ENCODE measurements around the gene GPR35. TPM values are rescaled to one million over a fixed set of nuclear protein-coding genes. Genes with fewer than 3 reads are reported as not detected.

GPR35 gene, protein sequence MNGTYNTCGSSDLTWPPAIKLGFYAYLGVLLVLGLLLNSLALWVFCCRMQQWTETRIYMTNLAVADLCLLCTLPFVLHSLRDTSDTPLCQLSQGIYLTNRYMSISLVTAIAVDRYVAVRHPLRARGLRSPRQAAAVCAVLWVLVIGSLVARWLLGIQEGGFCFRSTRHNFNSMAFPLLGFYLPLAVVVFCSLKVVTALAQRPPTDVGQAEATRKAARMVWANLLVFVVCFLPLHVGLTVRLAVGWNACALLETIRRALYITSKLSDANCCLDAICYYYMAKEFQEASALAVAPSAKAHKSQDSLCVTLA
- 2.5 TPM for total RNA-seq

DNA sequence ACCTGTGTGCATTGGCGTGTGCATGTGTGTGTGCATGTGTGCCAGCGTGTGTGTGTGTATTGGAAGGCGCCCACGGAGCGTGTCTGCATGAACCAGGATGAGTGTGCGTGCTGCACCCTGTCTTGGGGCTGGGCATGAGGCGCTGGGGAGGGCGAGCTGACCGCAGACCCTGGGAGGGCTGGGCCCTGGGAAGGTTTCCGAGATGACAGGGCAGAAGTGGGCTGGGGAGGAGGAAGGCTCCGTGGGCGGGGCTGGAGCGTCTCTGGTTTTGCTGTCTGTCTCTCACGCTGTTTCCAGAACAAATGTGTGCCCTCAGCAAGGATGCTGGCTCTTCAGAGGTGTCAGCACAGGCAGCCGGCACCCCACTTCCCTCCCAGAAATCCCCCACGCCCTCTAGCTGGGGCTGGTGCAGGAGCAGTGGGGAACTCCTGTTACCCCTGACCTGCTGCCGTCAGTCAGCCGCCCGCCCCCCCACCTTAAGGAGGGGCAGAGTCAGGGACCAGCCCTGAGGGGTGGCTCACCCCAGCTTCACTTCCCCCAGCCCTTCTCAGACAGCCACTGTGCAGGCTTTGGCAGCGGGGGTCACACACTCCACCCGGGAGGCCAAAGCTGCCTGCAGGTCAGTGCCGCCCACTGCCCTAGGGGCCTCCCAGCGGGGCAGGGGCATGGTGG, at the start of gene GPR35:
GPR35 (plus strand) TSS at position 531 of the 672 bp plus-strand sequence. CDS start 4,473 bp downstream, outside the sequence.

DNA sequence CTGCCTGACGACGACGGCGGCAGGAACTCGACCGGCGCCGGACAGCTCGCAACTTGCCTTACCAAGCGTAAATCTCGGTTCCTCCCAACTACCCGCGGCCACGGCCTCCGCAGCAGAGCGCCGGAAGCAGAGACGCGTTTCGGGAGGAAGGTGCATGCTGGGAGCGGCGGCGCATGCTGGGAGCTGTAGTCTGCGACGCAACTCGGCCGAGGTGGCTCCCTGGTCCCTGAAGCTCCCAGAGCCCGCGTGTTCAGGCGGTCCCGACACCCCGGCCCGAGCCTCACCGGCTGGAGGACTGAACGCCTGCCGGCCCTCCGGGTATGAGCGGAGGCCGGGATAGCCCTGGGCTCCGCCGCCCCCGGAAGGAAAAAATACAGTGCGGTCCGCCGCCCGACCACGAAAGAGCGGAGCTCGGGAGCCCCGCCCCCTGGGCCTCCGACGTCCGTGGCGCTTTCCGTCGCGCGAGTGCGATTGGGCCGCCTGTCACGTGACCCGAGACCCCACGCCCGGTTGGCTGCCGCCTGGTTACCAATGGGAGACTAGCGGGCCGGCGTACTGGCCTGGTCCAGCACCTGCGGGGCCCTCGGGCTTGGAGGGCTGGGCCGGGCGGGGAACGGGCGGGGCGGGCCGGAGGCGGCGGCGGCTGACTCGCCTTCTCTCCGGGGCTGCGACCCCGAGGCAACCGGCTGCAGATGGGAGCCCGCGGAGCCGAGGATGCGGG, 38.9 kb upstream of the GPR35 start, which contains the start of gene CAPN10:
CAPN10 (plus strand) TSS at position 537 of the 721 bp plus-strand sequence; CDS start at position 715, 178 bp downstream.

Small RNA genes lying within 50 kb of the gene (small RNA-seq; reads per million reads assigned to genes)
- gene AC011298.3 (ENCODE audit: low replicate concordance), result not detected

Other genes with a start within 250 kb of the GPR35 start
- gene GPC1, start 189.8 kb upstream of the GPR35 start, total RNA-seq, result 42.0 TPM
- 13.9 TPM for gene ANKMY1, start 67.5 kb upstream of the GPR35 start, total RNA-seq
- gene DUSP28, start 65.1 kb upstream of the GPR35 start, total RNA-seq, result 7.0 TPM
- gene RNPEPL1, start 57.0 kb upstream of the GPR35 start, total RNA-seq, result 22.2 TPM
- 28.1 TPM for gene CAPN10, start 38.7 kb upstream of the GPR35 start, total RNA-seq
- gene AQP12B, start 57.4 kb downstream of the GPR35 start, total RNA-seq, result 0.58 TPM
- not detected for gene AQP12A, start 66.4 kb downstream of the GPR35 start, total RNA-seq
- 10.5 TPM for gene KIF1A, start 194.7 kb downstream of the GPR35 start, total RNA-seq
- not detected for gene AGXT, start 243.3 kb downstream of the GPR35 start, total RNA-seq

All from metanephros (tissue), 2 donors.